HepG2 (cell line): ENCODE measurements around the gene MYH10. TPM values are rescaled to one million over a fixed set of nuclear protein-coding genes. Genes with fewer than 3 reads are reported as not detected.

ENCODE experiments used
- AFF4 ChIP-seq: sonication (generic); formaldehyde crosslinking; IDR thresholded peaks from 2 replicates; pipeline ENCODE4 v1.4.0; 2020; ENCODE audit warnings: missing genetic modification reagents
- DMAP1 ChIP-seq: IDR thresholded peaks from 2 replicates; pipeline ENCODE4 v1.6.1; 2016
- KDM5A ChIP-seq: fragments of 200-600 bp; sonication (generic); IDR thresholded peaks from 2 replicates; pipeline ENCODE4 v1.7.0; 2018; ENCODE audit warnings: antibody characterized with exemption, mild to moderate bottlenecking, low read length, borderline replicate concordance
- LBX2 ChIP-seq: sonication (generic); formaldehyde crosslinking; IDR thresholded peaks from 2 replicates; pipeline ENCODE4 v1.5.0; 2020; ENCODE audit warnings: missing genetic modification reagents, mild to moderate bottlenecking, borderline replicate concordance
- NFE2L2 ChIP-seq: fragments of 150-350 bp; IDR thresholded peaks from 2 replicates; pipeline ENCODE4 v1.6.1; 2014; ENCODE audit warnings: low read length
- ZNF224 ChIP-seq: sonication (generic); formaldehyde crosslinking; IDR thresholded peaks from 2 replicates; pipeline ENCODE4 v1.5.0; 2020; ENCODE audit warnings: mild to moderate bottlenecking, missing genetic modification reagents
- ZNF670 ChIP-seq: sonication (generic); formaldehyde crosslinking; IDR thresholded peaks from 2 replicates; pipeline ENCODE4 v1.8.0; 2022; ENCODE audit warnings: mild to moderate bottlenecking, missing genetic modification reagents, borderline replicate concordance
- ZNF768 ChIP-seq: sonication (generic); formaldehyde crosslinking; IDR thresholded peaks from 2 replicates; pipeline ENCODE4 v1.4.0; 2020; ENCODE audit warnings: missing genetic modification reagents
- polyA plus RNA-seq, 8 experiments: library from polyadenylated mRNA; depleted of rRNA in 3 of 8; stranded (reverse) in 7 of 8; unstranded in 1 of 8; fragments of >200 nt; fragmentation: Illumina TruSeq in 4 of 8; extraction: Trizol in 4 of 8; gene quantifications; 2 replicates each; pipeline versions ENCODE4 v1.2.1 to v1.2.3, GENCODE V29; 2011 to 2016; ENCODE audit warnings: low read depth in 4 of 8, missing spikeins in 1 of 8, mixed read lengths in 1 of 8; ENCODE audit not compliant: insufficient read depth in 1 of 8
- total RNA-seq, 5 experiments: library from RNA; depleted of rRNA; stranded (reverse); fragments of >200 nt; fragmentation: Illumina TruSeq; extraction: Trizol; gene quantifications; 2 replicates each; pipeline ENCODE4 v1.2.3, GENCODE V29; 2016; ENCODE audit warnings: low read depth in 1 of 5
- TF ChIP-seq, protein P1 (sequence below): sonication (generic); formaldehyde crosslinking; IDR thresholded peaks from 2 replicates; pipeline ENCODE4 v1.5.0; 2020; ENCODE audit warnings: missing genetic modification reagents
- TF ChIP-seq, protein P2 (sequence below), 2 experiments: fragments of 450-650 bp in 1 of 2; sonication (generic) in 1 of 2; formaldehyde crosslinking in 1 of 2; IDR thresholded peaks; 2 replicates each; pipeline versions ENCODE4 v1.6.1 to v1.8.0; 2016 to 2022; ENCODE audit warnings: antibody characterized with exemption in 1 of 2, mild to moderate bottlenecking in 1 of 2, missing genetic modification reagents in 1 of 2

MYH10 gene
- total and polyA plus RNA-seq, 2 of the 13 experiments (the other 11 are each of a cell fraction or from before 2014, with no cell fraction given) = 43.4 to 68.6 TPM

DNA sequence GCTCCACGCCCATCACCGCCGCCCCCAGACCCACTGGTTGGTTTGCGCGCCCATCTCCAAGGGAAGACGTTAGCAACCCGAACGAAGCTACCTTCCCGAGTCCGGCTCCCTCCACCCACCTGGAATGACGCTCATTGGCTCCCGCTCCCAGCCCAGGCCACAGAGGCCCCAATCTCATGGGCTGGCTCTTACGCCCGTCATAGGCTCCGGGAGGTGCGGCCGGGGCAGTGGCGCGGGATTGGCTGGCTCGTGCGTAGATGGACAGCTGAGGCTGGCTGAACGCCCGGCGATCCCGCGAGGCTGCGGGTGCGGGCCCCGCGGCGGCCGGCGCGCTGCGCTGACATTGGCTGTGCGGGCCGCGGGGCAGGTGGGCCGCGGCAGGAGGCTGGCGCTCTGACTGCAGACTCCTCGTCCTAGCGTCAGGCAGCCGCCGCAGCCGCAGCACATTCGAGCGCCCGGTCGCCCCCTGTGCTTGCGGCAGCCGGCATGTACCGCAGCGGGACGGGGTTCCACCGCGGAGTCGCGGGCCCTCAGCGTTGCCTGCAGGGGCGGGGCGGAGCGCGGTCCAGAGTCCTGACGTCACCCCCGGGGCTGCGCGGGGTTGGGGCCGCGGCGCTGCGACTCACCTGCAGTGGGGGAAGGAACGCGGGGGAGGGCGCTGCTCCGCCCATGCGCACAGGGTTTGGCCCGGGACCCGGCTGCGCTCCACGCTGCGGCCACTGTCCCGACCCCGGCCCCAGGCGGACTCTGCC, 453 bp upstream of the MYH10 start (continued):
- no peak for TF ChIP-seq AFF4
- TF ChIP-seq NFE2L2 = no peak
- TF ChIP-seq ZNF670 = no peak
- peak; percentile 16; the same call in 1 of the 2 replicates for TF ChIP-seq KDM5A
- TF ChIP-seq DMAP1 (CRISPR knock-in tag) = peak; percentile 81
- TF ChIP-seq, protein P1, sequence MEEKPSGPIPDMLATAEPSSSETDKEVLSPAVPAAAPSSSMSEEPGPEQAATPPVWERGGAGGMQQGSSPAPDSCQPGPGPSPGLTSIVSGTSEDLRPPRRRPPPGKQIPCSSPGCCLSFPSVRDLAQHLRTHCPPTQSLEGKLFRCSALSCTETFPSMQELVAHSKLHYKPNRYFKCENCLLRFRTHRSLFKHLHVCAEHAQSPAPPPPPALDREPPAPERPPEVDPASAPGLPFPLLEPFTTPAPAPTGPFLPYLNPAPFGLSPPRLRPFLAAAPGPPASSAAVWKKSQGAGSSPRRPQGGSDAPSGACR (CRISPR knock-in tag) = 0 out of 2 replicates have a peak, but pooled peaks have one; percentile 35
- no peak for TF ChIP-seq LBX2 (CRISPR knock-in tag)
- TF ChIP-seq ZNF768 (CRISPR knock-in tag) = peak; percentile 43; the same call in 1 of the 2 replicates
- TF ChIP-seq, protein P2, sequence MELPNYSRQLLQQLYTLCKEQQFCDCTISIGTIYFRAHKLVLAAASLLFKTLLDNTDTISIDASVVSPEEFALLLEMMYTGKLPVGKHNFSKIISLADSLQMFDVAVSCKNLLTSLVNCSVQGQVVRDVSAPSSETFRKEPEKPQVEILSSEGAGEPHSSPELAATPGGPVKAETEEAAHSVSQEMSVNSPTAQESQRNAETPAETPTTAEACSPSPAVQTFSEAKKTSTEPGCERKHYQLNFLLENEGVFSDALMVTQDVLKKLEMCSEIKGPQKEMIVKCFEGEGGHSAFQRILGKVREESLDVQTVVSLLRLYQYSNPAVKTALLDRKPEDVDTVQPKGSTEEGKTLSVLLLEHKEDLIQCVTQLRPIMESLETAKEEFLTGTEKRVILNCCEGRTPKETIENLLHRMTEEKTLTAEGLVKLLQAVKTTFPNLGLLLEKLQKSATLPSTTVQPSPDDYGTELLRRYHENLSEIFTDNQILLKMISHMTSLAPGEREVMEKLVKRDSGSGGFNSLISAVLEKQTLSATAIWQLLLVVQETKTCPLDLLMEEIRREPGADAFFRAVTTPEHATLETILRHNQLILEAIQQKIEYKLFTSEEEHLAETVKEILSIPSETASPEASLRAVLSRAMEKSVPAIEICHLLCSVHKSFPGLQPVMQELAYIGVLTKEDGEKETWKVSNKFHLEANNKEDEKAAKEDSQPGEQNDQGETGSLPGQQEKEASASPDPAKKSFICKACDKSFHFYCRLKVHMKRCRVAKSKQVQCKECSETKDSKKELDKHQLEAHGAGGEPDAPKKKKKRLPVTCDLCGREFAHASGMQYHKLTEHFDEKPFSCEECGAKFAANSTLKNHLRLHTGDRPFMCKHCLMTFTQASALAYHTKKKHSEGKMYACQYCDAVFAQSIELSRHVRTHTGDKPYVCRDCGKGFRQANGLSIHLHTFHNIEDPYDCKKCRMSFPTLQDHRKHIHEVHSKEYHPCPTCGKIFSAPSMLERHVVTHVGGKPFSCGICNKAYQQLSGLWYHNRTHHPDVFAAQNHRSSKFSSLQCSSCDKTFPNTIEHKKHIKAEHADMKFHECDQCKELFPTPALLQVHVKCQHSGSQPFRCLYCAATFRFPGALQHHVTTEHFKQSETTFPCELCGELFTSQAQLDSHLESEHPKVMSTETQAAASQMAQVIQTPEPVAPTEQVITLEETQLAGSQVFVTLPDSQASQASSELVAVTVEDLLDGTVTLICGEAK (IDR thresholded peaks at IDR 0.05) = no peak
- TF ChIP-seq, protein P2 (CRISPR knock-in tag; IDR thresholded peaks at IDR 0.05) = peak; percentile 64; the same call in 1 of the 2 replicates
- peak; percentile 23; the same call in 1 of the 2 replicates for TF ChIP-seq ZNF224 (CRISPR knock-in tag)
